AG04449 (cell line): ENCODE results near the gene ANK2.

Source experiments
- CTCF ChIA-PET: fragments of 350-600 bp; formaldehyde crosslinking; extraction: SDS; loops from one replicate; lab custom pipeline; 2021; ENCODE audit warnings: antibody characterized with exemption; lab: Yijun Ruan, JAX
- POLR2A ChIA-PET: fragments of 400-600, 350-600 bp; formaldehyde crosslinking; extraction: SDS; loops from one replicate; lab custom pipeline; 2020; ENCODE audit warnings: antibody characterized with exemption, inconsistent platforms; lab: Yijun Ruan, JAX
- DNase-seq: peaks from one replicate; pipeline ENCODE4 v3.0.0-alpha.2; 2010; ENCODE audit warnings: low read depth, low spot score
- H3K4me3 ChIP-seq: 2 replicates; pipeline ENCODE4 v1.5.1; 2011; ENCODE audit warnings: low read depth, mild to moderate bottlenecking, control low read depth, low read length
- TF ChIP-seq, protein P1 (sequence below): IDR thresholded peaks from one replicate; pipeline ENCODE4 v1.5.1; 2011; ENCODE audit warnings: mild to moderate bottlenecking, moderate library complexity, low read length, control low read depth, inconsistent platforms; ENCODE audit not compliant: insufficient read depth; ENCODE audit errors: missing control alignments

Gene ANK2

DNA sequence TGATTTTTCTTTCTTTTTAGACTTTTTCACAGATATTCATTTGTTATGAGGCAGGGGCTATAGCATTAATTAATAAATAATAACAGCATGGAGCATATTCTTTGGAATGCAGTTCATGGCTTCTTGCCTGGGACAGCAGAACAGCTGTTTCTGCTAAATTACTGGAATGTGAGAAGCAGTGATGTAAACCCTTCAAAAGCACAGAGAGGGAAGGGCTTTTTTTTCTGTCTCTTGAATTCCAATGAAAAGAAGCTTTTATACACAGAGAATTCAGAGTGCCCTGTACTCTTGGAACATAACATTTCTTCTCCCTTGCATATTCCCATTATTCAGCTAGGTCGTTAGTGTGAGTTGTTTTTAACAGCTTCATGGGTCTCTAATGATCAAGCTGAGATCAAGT lies 28.5 kb upstream of the ANK2 start:
- ChIA-PET CTCF (interaction anchor here (1.0 kb wide), 1 partner anchor 9 kb away, joined by 4 read pairs; no protein-coding TSS in a partner anchor), POLR2A (no interaction called here)
- DNase-seq: no peak

DNA sequence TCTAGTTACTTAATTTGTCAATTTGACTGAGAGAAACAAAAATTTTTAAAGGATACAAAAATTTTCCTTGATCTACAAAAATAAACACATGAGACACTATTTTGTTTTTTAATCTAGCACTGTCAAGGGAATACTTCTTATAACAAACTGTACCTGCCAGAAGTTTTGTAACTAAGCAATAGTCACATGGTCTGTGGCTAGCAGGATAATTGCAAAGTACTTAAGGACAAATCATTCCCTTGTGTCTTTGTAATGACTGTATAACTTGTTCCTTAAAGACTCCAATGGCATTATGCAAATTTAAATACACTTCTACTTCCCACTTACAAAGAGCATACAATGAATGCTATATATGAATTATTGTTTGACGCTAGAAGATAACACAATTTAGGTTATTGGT lies 25.1 kb upstream of the ANK2 start:
- TF ChIP-seq, protein P1, sequence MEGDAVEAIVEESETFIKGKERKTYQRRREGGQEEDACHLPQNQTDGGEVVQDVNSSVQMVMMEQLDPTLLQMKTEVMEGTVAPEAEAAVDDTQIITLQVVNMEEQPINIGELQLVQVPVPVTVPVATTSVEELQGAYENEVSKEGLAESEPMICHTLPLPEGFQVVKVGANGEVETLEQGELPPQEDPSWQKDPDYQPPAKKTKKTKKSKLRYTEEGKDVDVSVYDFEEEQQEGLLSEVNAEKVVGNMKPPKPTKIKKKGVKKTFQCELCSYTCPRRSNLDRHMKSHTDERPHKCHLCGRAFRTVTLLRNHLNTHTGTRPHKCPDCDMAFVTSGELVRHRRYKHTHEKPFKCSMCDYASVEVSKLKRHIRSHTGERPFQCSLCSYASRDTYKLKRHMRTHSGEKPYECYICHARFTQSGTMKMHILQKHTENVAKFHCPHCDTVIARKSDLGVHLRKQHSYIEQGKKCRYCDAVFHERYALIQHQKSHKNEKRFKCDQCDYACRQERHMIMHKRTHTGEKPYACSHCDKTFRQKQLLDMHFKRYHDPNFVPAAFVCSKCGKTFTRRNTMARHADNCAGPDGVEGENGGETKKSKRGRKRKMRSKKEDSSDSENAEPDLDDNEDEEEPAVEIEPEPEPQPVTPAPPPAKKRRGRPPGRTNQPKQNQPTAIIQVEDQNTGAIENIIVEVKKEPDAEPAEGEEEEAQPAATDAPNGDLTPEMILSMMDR: no peak
- CTCF ChIA-PET: no interaction called here

More for the DNA sequence above, 28.5 kb upstream of the ANK2 start:
- no peak overlapping the region for H3K4me3 ChIP-seq
- TF ChIP-seq, protein P1: no peak

DNA sequence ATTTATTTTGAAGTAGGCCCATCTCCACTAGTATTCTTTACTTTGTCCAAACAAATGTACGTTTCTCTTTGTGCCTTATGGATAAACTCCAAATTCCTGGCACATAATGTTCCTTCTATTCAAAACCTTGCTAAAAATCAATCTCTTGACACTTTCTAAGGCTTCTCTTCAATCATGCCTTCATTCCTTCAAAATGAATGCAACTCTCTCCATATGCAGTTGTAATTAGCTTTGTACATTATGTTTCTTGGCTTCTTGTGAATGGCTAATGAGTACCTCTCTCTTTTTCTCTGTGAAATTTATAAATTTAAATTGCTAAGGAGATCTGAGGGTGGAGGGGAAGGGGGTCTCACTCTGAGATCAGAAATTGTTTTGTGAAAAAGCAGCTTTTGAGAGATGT lies 24.0 kb upstream of the ANK2 start:
- DNase-seq: no peak
- H3K4me3 ChIP-seq: no peak overlapping the region
- TF ChIP-seq, protein P1: no peak
- ChIA-PET POLR2A (no interaction called here), CTCF (no interaction called here)

More for the DNA sequence above, 25.1 kb upstream of the ANK2 start:
- H3K4me3 ChIP-seq: no peak overlapping the region
- DNase-seq: no peak
- POLR2A ChIA-PET: no interaction called here

DNA sequence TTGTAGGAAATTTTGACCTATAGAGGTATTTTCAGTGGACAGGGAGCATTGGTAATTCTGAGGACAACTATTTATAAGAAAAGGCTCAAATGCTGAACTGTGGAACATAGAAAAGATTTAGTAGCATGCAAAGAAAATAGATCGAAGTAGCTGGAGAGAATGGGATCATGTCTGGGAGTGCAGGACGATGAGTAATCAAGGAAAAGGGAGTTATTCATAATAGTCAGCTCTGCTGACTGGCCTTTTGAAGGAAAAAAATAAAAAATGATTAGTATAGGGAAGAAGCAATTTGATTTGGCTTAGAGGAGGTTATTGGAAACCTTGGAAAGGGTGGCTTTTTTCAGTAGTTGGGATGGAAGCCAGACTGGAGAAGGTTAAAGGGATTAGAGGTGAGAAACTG lies 22.9 kb upstream of the ANK2 start:
- peak; percentile 10 for DNase-seq
- CTCF ChIA-PET: interaction anchor here (0.6 kb wide), 1 partner anchor 260 kb away, joined by 3 read pairs; no protein-coding TSS in a partner anchor
- no peak overlapping the region for H3K4me3 ChIP-seq
- TF ChIP-seq, protein P1: no peak
- POLR2A ChIA-PET: no interaction called here

DNA sequence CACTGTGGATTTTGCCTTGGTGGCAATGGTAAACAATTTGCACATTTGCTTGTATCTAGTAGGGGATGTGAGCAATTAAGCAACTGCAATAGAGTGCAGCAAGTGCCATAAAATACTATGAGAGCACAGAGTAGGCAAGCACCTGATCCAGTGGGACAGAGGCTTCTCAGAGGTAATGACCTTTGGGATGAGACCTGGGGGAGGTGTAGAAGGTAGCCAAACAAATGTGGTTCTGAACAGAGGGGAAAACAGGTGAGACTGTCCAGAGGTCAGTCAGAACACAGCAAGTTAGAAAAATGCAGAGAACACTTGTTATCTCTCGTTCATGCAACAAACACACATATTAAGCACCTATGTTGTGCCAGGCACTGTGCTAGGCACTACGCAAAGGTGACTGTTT lies 21.4 kb upstream of the ANK2 start:
- POLR2A ChIA-PET: no interaction called here
- DNase-seq: no peak
- H3K4me3 ChIP-seq: no peak overlapping the region
- CTCF ChIA-PET: no interaction called here
- TF ChIP-seq, protein P1: no peak

DNA sequence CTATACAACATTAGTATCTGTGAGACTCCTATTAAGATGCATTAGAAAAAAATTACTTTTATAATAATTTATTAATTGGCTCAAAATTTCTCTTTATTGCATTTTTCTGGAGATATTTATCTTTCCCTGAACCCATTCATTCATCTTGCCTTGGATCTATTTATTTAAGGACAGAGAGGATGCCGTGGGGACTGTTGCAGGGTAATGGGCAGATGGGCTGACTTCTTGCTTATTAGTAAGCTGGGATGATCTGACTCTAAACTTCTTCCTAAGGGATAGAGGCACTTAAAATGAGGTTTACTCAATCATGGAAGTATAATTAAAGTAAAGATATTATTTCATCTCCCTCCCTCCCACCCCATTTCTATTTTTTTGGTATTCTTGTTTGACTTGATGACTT lies 18.2 kb upstream of the ANK2 start:
- no peak overlapping the region for H3K4me3 ChIP-seq
- ChIA-PET CTCF (interaction anchor here (1.2 kb wide), 1 partner anchor 93 kb away, joined by 4 read pairs; no protein-coding TSS in a partner anchor), POLR2A (no interaction called here)
- TF ChIP-seq, protein P1: no peak
- no peak for DNase-seq
